ENCODE data around the gene ADAMTS15. TPM values are rescaled to one million over a fixed set of nuclear protein-coding genes. Genes with fewer than 3 reads are reported as not detected.

ADAMTS15 gene
- total and polyA plus RNA-seq, 12 donors: 0.68 to 3.7 (median 2.2) TPM

DNA sequence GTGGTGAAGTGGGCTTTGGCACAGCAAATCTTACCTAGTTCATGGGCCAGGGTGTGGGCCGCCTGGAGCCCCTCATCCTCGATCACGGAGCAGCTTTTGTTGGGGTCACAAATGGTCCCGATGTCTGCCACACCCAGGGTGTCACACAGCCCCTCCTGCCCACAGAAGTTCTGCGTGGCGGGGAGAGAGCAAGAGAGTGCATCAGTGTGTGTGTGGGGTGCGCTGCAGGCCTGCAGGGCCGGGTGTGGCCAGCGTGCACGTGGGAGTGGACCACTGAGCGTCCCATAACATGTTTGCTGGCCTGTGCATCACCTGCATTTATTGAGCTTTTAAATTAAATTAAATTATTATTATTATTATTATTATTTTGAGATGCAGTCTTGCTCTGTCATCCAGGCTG lies 31.5 kb upstream of the ADAMTS15 start:
- intact Hi-C loops (cut with DNase I): no loop called here
- Histone ChIP-seq H3K27ac (no peak overlapping the region), H3K27me3 (no peaks in the 10 kb centered on the region), H3K9me3 (replicated peaks in 1 of 3) (no peaks in the 10 kb centered on the region), H3K4me3 (no peak overlapping the region), H3K36me3 (replicated peaks in 1 of 2) (no peaks in the 10 kb centered on the region), H3K4me1 (replicated peaks in 1 of 2) (no peaks in the 10 kb centered on the region)
- TF ChIP-seq, protein P1, sequence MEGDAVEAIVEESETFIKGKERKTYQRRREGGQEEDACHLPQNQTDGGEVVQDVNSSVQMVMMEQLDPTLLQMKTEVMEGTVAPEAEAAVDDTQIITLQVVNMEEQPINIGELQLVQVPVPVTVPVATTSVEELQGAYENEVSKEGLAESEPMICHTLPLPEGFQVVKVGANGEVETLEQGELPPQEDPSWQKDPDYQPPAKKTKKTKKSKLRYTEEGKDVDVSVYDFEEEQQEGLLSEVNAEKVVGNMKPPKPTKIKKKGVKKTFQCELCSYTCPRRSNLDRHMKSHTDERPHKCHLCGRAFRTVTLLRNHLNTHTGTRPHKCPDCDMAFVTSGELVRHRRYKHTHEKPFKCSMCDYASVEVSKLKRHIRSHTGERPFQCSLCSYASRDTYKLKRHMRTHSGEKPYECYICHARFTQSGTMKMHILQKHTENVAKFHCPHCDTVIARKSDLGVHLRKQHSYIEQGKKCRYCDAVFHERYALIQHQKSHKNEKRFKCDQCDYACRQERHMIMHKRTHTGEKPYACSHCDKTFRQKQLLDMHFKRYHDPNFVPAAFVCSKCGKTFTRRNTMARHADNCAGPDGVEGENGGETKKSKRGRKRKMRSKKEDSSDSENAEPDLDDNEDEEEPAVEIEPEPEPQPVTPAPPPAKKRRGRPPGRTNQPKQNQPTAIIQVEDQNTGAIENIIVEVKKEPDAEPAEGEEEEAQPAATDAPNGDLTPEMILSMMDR (IDR thresholded peaks at IDR 0.05): no peak
- no peak for TF ChIP-seq POLR2A (IDR thresholded peaks at IDR 0.05)
- DNase-seq: no peak
- 87 to 90% (median 89%) methylated on average over 3 to 11 of the region's 11 CpGs for WGBS, 4 donors

DNA sequence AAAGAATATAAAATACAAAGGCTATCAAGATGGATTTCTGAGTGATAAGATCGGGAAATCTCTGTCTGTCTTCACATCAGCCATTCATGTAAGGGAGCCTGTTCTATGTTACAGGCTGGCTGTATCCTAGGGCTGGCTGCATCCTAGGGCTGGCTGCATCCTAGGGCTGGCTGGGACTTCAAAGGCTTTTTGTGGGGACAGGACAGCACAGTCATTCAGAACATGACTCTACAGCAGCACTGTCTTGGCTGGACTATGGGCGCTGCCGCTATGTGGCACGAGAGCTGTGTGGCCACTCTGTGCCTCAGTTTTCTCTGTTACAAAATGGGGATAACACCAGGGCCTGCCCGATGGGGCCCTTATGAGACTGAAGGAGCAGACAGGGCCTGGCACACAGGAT lies 30.2 kb upstream of the ADAMTS15 start:
- WGBS, 4 donors: 79 to 91% (median 89%) methylated on average over 4 to 5 of the region's 5 CpGs
- intact Hi-C loops (cut with DNase I): no loop called here
- Histone ChIP-seq H3K27me3 (no peaks in the 10 kb centered on the region), H3K4me1 (replicated peaks in 1 of 2) (no peaks in the 10 kb centered on the region), H3K4me3 (no peak overlapping the region), H3K9me3 (replicated peaks in 1 of 3) (no peaks in the 10 kb centered on the region), H3K27ac (no peak overlapping the region), H3K36me3 (replicated peaks in 1 of 2) (no peaks in the 10 kb centered on the region)
- no peak for DNase-seq
- TF ChIP-seq, protein P1 (IDR thresholded peaks at IDR 0.05): no peak
- TF ChIP-seq POLR2A (IDR thresholded peaks at IDR 0.05): no peak

DNA sequence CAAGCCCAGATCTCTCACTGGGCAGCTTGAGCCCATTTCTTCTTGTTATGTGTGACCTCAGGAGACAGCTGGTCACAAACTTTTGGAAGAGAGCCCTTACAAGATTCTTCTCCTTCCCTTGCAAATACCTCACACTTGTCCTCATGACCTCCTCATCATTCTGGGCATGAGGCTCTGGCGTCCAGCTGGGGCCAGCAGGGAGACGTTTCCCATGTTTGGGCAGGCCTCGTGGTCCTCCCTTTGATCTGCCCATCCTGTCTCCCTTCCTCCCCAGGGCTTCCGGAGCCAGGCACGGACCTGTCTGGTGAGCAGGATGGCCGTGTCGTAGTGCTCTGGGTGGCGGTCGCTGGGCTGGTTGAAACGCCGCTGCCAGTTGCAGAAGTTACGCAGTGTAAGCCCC lies 29.7 kb upstream of the ADAMTS15 start:
- no peak for DNase-seq
- H3K36me3 ChIP-seq (replicated peaks in 1 of 2): no peaks in the 10 kb centered on the region
- H3K27ac ChIP-seq: no peak overlapping the region
- WGBS, 4 donors: 48 to 77% (median 58%) methylated on average over 10 to 12 of the region's 12 CpGs
- intact Hi-C loops (cut with DNase I): no loop called here
- H3K27me3 ChIP-seq: no peaks in the 10 kb centered on the region
- H3K4me3 ChIP-seq: no peak overlapping the region
- no peaks in the 10 kb centered on the region for H3K9me3 ChIP-seq (replicated peaks in 1 of 3)
- no peaks in the 10 kb centered on the region for H3K4me1 ChIP-seq (replicated peaks in 1 of 2)
- no peak for TF ChIP-seq POLR2A (IDR thresholded peaks at IDR 0.05)
- TF ChIP-seq, protein P1 (IDR thresholded peaks at IDR 0.05): no peak

DNA sequence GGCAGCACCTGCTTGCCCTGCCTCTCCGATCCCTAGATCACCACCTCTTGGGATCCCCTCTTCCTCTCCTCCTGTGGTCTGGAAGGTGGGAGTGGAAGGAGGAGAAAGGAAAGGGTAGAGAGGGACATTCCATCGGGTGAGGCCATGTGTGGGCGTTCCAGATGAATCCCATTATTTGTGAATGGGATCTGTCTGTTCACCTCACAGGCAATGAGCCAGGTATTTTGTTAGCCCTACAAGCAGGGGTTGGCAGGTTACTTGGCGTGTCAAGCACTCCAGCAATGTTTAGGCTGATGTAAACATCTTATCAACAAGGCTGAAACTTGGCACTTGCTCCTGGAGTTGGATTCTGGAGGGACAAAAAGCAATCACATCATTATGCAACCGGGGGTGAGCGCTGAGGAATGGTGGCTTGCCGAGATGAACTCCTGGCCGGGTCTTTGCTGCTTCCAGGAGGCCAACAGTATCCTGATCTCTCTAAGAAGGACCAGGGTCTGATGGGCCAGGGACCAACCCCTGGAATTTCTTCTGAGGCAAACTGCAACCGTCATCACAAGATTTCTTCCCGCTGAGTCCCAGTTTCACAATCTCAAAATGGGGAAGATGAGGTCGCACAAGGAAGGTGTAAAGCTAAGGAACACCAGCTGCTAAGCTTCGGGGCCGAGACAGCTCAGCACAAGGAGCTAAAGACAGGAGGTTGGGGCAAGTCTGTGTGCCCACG lies 27.8 kb upstream of the ADAMTS15 start:
- H3K9me3 ChIP-seq (replicated peaks in 1 of 3): no peaks in the 10 kb centered on the region
- peak in 1 of 7 donors; percentile 29 for DNase-seq
- 66 to 73% (median 68%) methylated on average over 13 to 14 of the region's 14 CpGs for WGBS, 4 donors
- H3K4me1 ChIP-seq (replicated peaks in 1 of 2): no peaks in the 10 kb centered on the region
- H3K4me3 ChIP-seq: no peak overlapping the region
- H3K36me3 ChIP-seq (replicated peaks in 1 of 2): no peaks in the 10 kb centered on the region
- intact Hi-C loops (cut with DNase I): no loop called here
- TF ChIP-seq, protein P1 (IDR thresholded peaks at IDR 0.05): no peak
- no peak for TF ChIP-seq POLR2A (IDR thresholded peaks at IDR 0.05)
- peaks cover 2% of the 10 kb centered on the region for H3K27me3 ChIP-seq
- H3K27ac ChIP-seq: peak overlapping the region in 1 of 5 donors; percentile 34
